Erythroblast (primary cell): ENCODE measurements around the gene ITGA2.

ENCODE experiments used
- GATA1 ChIP-seq: IDR thresholded peaks from 2 replicates; pipeline ENCODE4 v1.6.1; 2011; ENCODE audit warnings: low read depth, mild to moderate bottlenecking, control low read depth, low read length, moderate library complexity
- POLR2A ChIP-seq: IDR thresholded peaks from 2 replicates; pipeline ENCODE4 v1.6.1; 2011; ENCODE audit warnings: mild to moderate bottlenecking, low read length

- TF ChIP-seq POLR2A (no peak), GATA1 (no peak)
Measured at GRCh38 chr5:53112909-53113308, 123.8 kb downstream of the ITGA2 start.
